Cerebellar nuclear complex (tissue), 1 donor: ENCODE data around the gene MOAP1.
"Not testable (repeated sequence)": the region's sequence is repeated elsewhere in the genome, so short reads cannot be mapped to it uniquely, and the experiment has no call there.

Experiments
- DNase-seq, 2 experiments: peaks; one replicate each; lab custom pipeline; 2025; lab: John Stamatoyannopoulos, UW

MOAP1 gene

GRCh38 chr14:93185349-93185720, 638 bp upstream of the MOAP1 start:
- DNase-seq, result no peak

- no peak for DNase-seq
Observed at GRCh38 chr14:93183596-93184317, 940 bp downstream of the MOAP1 start.

- no peak for DNase-seq
Observed at GRCh38 chr14:93175492-93175891, 9.2 kb downstream of the MOAP1 start.

- not testable (repeated sequence) for DNase-seq
Observed at GRCh38 chr14:93174731-93175130, 10.0 kb downstream of the MOAP1 start.

GRCh38 chr14:93173943-93174395, 10.7 kb downstream of the MOAP1 start:
- DNase-seq, result no peak

GRCh38 chr14:93171376-93171775, 13.3 kb downstream of the MOAP1 start:
- DNase-seq, result no peak

GRCh38 chr14:93170141-93170540, 14.6 kb downstream of the MOAP1 start:
- DNase-seq, result not testable (repeated sequence)

GRCh38 chr14:93169619-93170018, 15.1 kb downstream of the MOAP1 start:
- not testable (repeated sequence) for DNase-seq

- not testable (repeated sequence) for DNase-seq
Observed at GRCh38 chr14:93168610-93169009, 16.1 kb downstream of the MOAP1 start.

- not testable (repeated sequence) for DNase-seq
Observed at GRCh38 chr14:93165271-93166265, 19.1 kb downstream of the MOAP1 start.

GRCh38 chr14:93163564-93163963, 21.1 kb downstream of the MOAP1 start:
- no peak for DNase-seq

GRCh38 chr14:93161411-93161940, 23.2 kb downstream of the MOAP1 start:
- no peak for DNase-seq

- DNase-seq, result no peak
Observed at GRCh38 chr14:93160353-93160801, 24.3 kb downstream of the MOAP1 start.

GRCh38 chr14:93159625-93160352, 24.9 kb downstream of the MOAP1 start:
- not testable (repeated sequence) for DNase-seq

- not testable (repeated sequence) for DNase-seq
Observed at GRCh38 chr14:93158349-93158748, 26.3 kb downstream of the MOAP1 start.

GRCh38 chr14:93156693-93157369, 27.9 kb downstream of the MOAP1 start:
- DNase-seq, result no peak

GRCh38 chr14:93155667-93156066, 29.0 kb downstream of the MOAP1 start:
- no peak for DNase-seq

- no peak for DNase-seq
Observed at GRCh38 chr14:93153121-93153520, 31.6 kb downstream of the MOAP1 start.

GRCh38 chr14:93150227-93151208, 34.2 kb downstream of the MOAP1 start:
- no peak for DNase-seq

GRCh38 chr14:93148979-93149378, 35.7 kb downstream of the MOAP1 start:
- DNase-seq, result no peak
